K562 (cell line): Measurements from ENCODE around the gene SLC6A20. TPM values are rescaled to one million over a fixed set of nuclear protein-coding genes. Genes with fewer than 3 reads are reported as not detected.

Experiments
- ATF1 ChIP-seq, 2 experiments: fragments of 450-650 bp in 1 of 2; IDR thresholded peaks; 2 replicates each; pipeline ENCODE4 v1.6.1; 2016; ENCODE audit warnings: missing compliant biosample characterization in 1 of 2, missing genetic modification characterization in 1 of 2
- CBX5 ChIP-seq: IDR thresholded peaks from 2 replicates; pipeline ENCODE4 v1.6.1; 2014; ENCODE audit warnings: low read depth, borderline replicate concordance
- LEF1 ChIP-seq: fragments of 450-650 bp; IDR thresholded peaks from 2 replicates; pipeline ENCODE4 v1.6.1; 2016; ENCODE audit warnings: mild to moderate bottlenecking
- MTA3 ChIP-seq: fragments of 450-650 bp; formaldehyde crosslinking; IDR thresholded peaks from 2 replicates; pipeline ENCODE4 v1.6.1; 2017; ENCODE audit warnings: mild to moderate bottlenecking, borderline replicate concordance
- RBM25 ChIP-seq: fragments of 200-400 bp; formaldehyde crosslinking; IDR thresholded peaks from 2 replicates; pipeline ENCODE4 v1.6.1; 2018; ENCODE audit warnings: low read length, low read depth, moderate library complexity; ENCODE audit not compliant: severe bottlenecking
- ZBTB11 ChIP-seq, 3 experiments: fragments of 200-800 bp in 1 of 3; fragments of 250-450 bp in 1 of 3; fragments of 450-650 bp in 1 of 3; sonication (Bioruptor Pico) in 1 of 3; sonication (Bioruptor generic) in 1 of 3; formaldehyde crosslinking in 1 of 3; IDR thresholded peaks; 2 replicates each; pipeline versions ENCODE4 v1.6.1 to v1.8.0; 2016 to 2022; ENCODE audit warnings: mild to moderate bottlenecking in 2 of 3, missing genetic modification characterization in 2 of 3, missing compliant biosample characterization in 1 of 3, moderate library complexity in 1 of 3
- ZNF639 ChIP-seq, 2 experiments: fragments of 200-800 bp in 1 of 2; sonication (Bioruptor generic) in 1 of 2; sonication (generic) in 1 of 2; formaldehyde crosslinking in 1 of 2; IDR thresholded peaks in 1 of 2; conservative IDR thresholded peaks in 1 of 2; 2 replicates each; pipeline versions ENCODE4 v1.5.0 to v1.6.1; 2016 to 2020; ENCODE audit warnings: missing compliant biosample characterization in 1 of 2, missing genetic modification characterization in 1 of 2, missing genetic modification reagents in 1 of 2
- polyA plus RNA-seq, 8 experiments: library from polyadenylated mRNA; depleted of rRNA in 4 of 8; stranded (reverse) in 5 of 8; unstranded in 3 of 8; fragments of >200 nt; fragmentation: Nextera tagmentation in 2 of 8; fragmentation: Illumina TruSeq in 1 of 8; extraction: Ambion mirVana in 2 of 8; extraction: Trizol in 1 of 8; gene quantifications; 2 replicates each; pipeline versions ENCODE4 v1.2.1 to v1.2.3, GENCODE V29; 2011 to 2014; ENCODE audit warnings: inconsistent platforms in 1 of 8, missing spikeins in 1 of 8
- total RNA-seq, 7 experiments: library from RNA; depleted of rRNA in 6 of 7; stranded (reverse); fragments of >200 nt in 6 of 7; fragmentation: Illumina TruSeq in 2 of 7; extraction: Trizol in 2 of 7; gene quantifications; 2 replicates each; pipeline versions ENCODE4 v1.2.1 to v1.2.3, GENCODE V29; 2011 to 2021; ENCODE audit warnings: low replicate concordance in 1 of 7
- TF ChIP-seq, protein P1 (sequence below): fragments of 450-650 bp; IDR thresholded peaks from 2 replicates; pipeline ENCODE4 v1.6.1; 2016; ENCODE audit warnings: mild to moderate bottlenecking, moderate library complexity

SLC6A20 gene
- total and polyA plus RNA-seq, 9 of the 15 experiments (the other 6 are each of a cell fraction or from before 2014, with no cell fraction given) = not detected

GRCh38 chr3:45841757-45842491 is 45.6 kb upstream of the SLC6A20 start, which contains the start of gene LZTFL1 (continued):
- TF ChIP-seq, protein P1, sequence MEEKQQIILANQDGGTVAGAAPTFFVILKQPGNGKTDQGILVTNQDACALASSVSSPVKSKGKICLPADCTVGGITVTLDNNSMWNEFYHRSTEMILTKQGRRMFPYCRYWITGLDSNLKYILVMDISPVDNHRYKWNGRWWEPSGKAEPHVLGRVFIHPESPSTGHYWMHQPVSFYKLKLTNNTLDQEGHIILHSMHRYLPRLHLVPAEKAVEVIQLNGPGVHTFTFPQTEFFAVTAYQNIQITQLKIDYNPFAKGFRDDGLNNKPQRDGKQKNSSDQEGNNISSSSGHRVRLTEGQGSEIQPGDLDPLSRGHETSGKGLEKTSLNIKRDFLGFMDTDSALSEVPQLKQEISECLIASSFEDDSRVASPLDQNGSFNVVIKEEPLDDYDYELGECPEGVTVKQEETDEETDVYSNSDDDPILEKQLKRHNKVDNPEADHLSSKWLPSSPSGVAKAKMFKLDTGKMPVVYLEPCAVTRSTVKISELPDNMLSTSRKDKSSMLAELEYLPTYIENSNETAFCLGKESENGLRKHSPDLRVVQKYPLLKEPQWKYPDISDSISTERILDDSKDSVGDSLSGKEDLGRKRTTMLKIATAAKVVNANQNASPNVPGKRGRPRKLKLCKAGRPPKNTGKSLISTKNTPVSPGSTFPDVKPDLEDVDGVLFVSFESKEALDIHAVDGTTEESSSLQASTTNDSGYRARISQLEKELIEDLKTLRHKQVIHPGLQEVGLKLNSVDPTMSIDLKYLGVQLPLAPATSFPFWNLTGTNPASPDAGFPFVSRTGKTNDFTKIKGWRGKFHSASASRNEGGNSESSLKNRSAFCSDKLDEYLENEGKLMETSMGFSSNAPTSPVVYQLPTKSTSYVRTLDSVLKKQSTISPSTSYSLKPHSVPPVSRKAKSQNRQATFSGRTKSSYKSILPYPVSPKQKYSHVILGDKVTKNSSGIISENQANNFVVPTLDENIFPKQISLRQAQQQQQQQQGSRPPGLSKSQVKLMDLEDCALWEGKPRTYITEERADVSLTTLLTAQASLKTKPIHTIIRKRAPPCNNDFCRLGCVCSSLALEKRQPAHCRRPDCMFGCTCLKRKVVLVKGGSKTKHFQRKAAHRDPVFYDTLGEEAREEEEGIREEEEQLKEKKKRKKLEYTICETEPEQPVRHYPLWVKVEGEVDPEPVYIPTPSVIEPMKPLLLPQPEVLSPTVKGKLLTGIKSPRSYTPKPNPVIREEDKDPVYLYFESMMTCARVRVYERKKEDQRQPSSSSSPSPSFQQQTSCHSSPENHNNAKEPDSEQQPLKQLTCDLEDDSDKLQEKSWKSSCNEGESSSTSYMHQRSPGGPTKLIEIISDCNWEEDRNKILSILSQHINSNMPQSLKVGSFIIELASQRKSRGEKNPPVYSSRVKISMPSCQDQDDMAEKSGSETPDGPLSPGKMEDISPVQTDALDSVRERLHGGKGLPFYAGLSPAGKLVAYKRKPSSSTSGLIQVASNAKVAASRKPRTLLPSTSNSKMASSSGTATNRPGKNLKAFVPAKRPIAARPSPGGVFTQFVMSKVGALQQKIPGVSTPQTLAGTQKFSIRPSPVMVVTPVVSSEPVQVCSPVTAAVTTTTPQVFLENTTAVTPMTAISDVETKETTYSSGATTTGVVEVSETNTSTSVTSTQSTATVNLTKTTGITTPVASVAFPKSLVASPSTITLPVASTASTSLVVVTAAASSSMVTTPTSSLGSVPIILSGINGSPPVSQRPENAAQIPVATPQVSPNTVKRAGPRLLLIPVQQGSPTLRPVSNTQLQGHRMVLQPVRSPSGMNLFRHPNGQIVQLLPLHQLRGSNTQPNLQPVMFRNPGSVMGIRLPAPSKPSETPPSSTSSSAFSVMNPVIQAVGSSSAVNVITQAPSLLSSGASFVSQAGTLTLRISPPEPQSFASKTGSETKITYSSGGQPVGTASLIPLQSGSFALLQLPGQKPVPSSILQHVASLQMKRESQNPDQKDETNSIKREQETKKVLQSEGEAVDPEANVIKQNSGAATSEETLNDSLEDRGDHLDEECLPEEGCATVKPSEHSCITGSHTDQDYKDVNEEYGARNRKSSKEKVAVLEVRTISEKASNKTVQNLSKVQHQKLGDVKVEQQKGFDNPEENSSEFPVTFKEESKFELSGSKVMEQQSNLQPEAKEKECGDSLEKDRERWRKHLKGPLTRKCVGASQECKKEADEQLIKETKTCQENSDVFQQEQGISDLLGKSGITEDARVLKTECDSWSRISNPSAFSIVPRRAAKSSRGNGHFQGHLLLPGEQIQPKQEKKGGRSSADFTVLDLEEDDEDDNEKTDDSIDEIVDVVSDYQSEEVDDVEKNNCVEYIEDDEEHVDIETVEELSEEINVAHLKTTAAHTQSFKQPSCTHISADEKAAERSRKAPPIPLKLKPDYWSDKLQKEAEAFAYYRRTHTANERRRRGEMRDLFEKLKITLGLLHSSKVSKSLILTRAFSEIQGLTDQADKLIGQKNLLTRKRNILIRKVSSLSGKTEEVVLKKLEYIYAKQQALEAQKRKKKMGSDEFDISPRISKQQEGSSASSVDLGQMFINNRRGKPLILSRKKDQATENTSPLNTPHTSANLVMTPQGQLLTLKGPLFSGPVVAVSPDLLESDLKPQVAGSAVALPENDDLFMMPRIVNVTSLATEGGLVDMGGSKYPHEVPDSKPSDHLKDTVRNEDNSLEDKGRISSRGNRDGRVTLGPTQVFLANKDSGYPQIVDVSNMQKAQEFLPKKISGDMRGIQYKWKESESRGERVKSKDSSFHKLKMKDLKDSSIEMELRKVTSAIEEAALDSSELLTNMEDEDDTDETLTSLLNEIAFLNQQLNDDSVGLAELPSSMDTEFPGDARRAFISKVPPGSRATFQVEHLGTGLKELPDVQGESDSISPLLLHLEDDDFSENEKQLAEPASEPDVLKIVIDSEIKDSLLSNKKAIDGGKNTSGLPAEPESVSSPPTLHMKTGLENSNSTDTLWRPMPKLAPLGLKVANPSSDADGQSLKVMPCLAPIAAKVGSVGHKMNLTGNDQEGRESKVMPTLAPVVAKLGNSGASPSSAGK = peak; percentile 92
- TF ChIP-seq CBX5 = peak; percentile 59; the same call in 1 of the 2 replicates
- TF ChIP-seq ZBTB11 (CRISPR knock-in tag; IDR thresholded peaks at IDR 0.05) = peak in 1 of 3 experiments; percentile 59; a peak in 1 of 6 replicates
- TF ChIP-seq ATF1 (CRISPR knock-in tag; IDR thresholded peaks at IDR 0.05) = 0 out of 2 replicates have a peak, but pooled peaks have one; percentile 7
- peak; percentile 83 for TF ChIP-seq ATF1 (tag; IDR thresholded peaks at IDR 0.05)
- TF ChIP-seq ZNF639 (CRISPR knock-in tag; conservative IDR thresholded peaks at IDR 0.05 in 1 of 2, IDR thresholded peaks at IDR 0.05 in 1 of 2) = peak in 1 of 2 experiments; percentile 51; a peak in 1 of 4 replicates
- TF ChIP-seq MTA3 = peak; percentile 74; the same call in 1 of the 2 replicates
- peak; percentile 66 for TF ChIP-seq RBM25
- TF ChIP-seq LEF1 = peak; percentile 69; the same call in 1 of the 2 replicates
